ENCODE measurements around the gene PFN3.

DNA sequence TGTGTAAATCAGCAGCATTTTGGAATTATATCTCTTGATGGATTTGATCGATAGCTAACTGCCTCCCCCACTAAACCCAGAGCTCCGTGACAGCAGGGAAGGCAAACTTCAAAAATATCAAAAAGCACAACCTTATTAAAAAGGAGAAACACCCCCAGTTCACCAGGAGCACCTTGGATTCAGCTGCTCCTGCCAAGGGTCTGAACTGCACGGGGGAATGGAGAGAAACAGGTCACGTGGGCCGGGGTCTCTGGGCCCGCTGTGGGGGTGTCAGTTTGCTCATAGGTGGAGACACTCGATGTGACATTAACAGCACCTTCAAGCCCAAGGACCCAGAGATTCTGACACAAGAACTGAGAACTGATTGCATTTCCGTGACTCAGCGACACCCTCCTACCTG, 17.3 kb downstream of the PFN3 start:
- TF ChIP-seq CTCF (IDR thresholded peaks at IDR 0.05) (no peak), POLR2A (IDR thresholded peaks at IDR 0.05) (no peak)

All from adrenal gland (tissue), 5 donors.